Fibroblast of lung (primary cell): ENCODE data around the gene GRK5. TPM values are rescaled to one million over a fixed set of nuclear protein-coding genes. Genes with fewer than 3 reads are reported as not detected.

Source experiments
- DNase-seq, 2 donors: peaks; one replicate each; pipeline versions ENCODE4 v3.0.0 to v3.0.0-alpha.2; 2010; ENCODE audit warnings: low read depth in 2 of 2
- H2AFZ ChIP-seq: 2 replicates; pipeline ENCODE4 v1.5.1; 2012; ENCODE audit warnings: low read length, control low read depth, inconsistent platforms
- H3K27ac ChIP-seq: 2 replicates; pipeline ENCODE4 v1.5.1; 2011; ENCODE audit warnings: low read length, control low read depth; ENCODE audit not compliant: insufficient read depth
- H3K27me3 ChIP-seq: 2 replicates; pipeline ENCODE4 v1.5.1; 2011; ENCODE audit warnings: mild to moderate bottlenecking, low read length; ENCODE audit not compliant: control insufficient read depth, insufficient read depth
- H3K36me3 ChIP-seq: 2 replicates; pipeline ENCODE4 v1.5.1; 2011; ENCODE audit warnings: low read length; ENCODE audit not compliant: control insufficient read depth, insufficient read depth
- H3K4me1 ChIP-seq: 2 replicates; pipeline ENCODE4 v1.5.1; 2011; ENCODE audit warnings: low read length; ENCODE audit not compliant: control insufficient read depth, insufficient read depth; ENCODE audit errors: extremely low read depth
- H3K4me2 ChIP-seq: 2 replicates; pipeline ENCODE4 v1.5.1; 2011; ENCODE audit warnings: low read length, control low read depth; ENCODE audit not compliant: insufficient read depth; ENCODE audit errors: extremely low read depth
- H3K4me3 ChIP-seq, 4 experiments: fragments of 200-600 bp in 1 of 4; sonication (generic) in 1 of 4; replicated peaks in 1 of 4; 2 replicates each; pipeline ENCODE4 v1.5.1; 2011 to 2016; ENCODE audit warnings: low read length in 4 of 4, low read depth in 3 of 4, mild to moderate bottlenecking in 3 of 4, control low read depth in 2 of 4, inconsistent platforms in 1 of 4, mixed read lengths in 1 of 4; ENCODE audit not compliant: insufficient read depth in 1 of 4; ENCODE audit errors: control extremely low read depth in 1 of 4
- H3K79me2 ChIP-seq: 2 replicates; pipeline ENCODE4 v1.5.1; 2012; ENCODE audit warnings: mild to moderate bottlenecking, low read length, inconsistent platforms; ENCODE audit not compliant: control insufficient read depth, insufficient read depth
- H3K9ac ChIP-seq: 2 replicates; pipeline ENCODE4 v1.5.1; 2011; ENCODE audit warnings: mild to moderate bottlenecking, low read length, control low read depth; ENCODE audit not compliant: insufficient read depth
- H3K9me3 ChIP-seq: 2 replicates; pipeline ENCODE4 v1.5.1; 2012; ENCODE audit warnings: low read depth, low read length; ENCODE audit not compliant: control insufficient read depth, insufficient read depth
- H4K20me1 ChIP-seq: 2 replicates; pipeline ENCODE4 v1.5.1; 2011; ENCODE audit warnings: low read length; ENCODE audit not compliant: control insufficient read depth, insufficient read depth; ENCODE audit errors: extremely low read depth
- CTCF ChIP-seq, 2 donors: IDR thresholded peaks in 1 of 2; conservative IDR thresholded peaks in 1 of 2; 1 replicate in 1 of 2; 2 replicates in 1 of 2; pipeline ENCODE4 v1.5.1; 2011 to 2012; ENCODE audit warnings: low read length in 2 of 2, control low read depth in 1 of 2, inconsistent platforms in 1 of 2, low read depth in 1 of 2, mild to moderate bottlenecking in 1 of 2
- EZH2 ChIP-seq: IDR thresholded peaks from 2 replicates; pipeline ENCODE4 v1.5.1; 2012; ENCODE audit warnings: low read length, control low read depth, mild to moderate bottlenecking; ENCODE audit errors: missing control alignments
- polyA plus RNA-seq, 2 donors: library from polyadenylated mRNA; depleted of rRNA in 1 of 2; stranded (reverse) in 1 of 2; unstranded in 1 of 2; fragments of >200 nt; gene quantifications; 2 replicates each; pipeline ENCODE4 v1.2.1, GENCODE V29; 2011 to 2012; ENCODE audit warnings: missing spikeins in 1 of 2
- total RNA-seq: library from RNA; depleted of rRNA; stranded (reverse); fragments of >200 nt; gene quantifications from 2 replicates; pipeline ENCODE4 v1.2.1, GENCODE V29; 2014

The GRK5 gene
- total and polyA plus RNA-seq, 2 donors (not counting 1 experiment from before 2014, with no cell fraction given) = 24.1 to 90.3 TPM

- peak in 1 of 2 donors; percentile 18 for DNase-seq
- Histone ChIP-seq H3K9me3 (no peaks in the 10 kb centered on the region), H3K4me3 (no peak overlapping the region), H3K9ac (no peak overlapping the region), H3K27me3 (no peaks in the 10 kb centered on the region), H4K20me1 (no peaks in the 10 kb centered on the region), H3K36me3 (no peaks in the 10 kb centered on the region), H3K4me1 (peaks cover 30% of the 10 kb centered on the region), H2AFZ (no peak overlapping the region), H3K4me2 (no peak overlapping the region), H3K79me2 (peaks cover 66% of the 10 kb centered on the region), H3K27ac (no peak overlapping the region)
- TF ChIP-seq EZH2 (no peak), CTCF (conservative IDR thresholded peaks at IDR 0.05 in 1 of 2, IDR thresholded peaks at IDR 0.05 in 1 of 2; ENCODE audit: low read depth in 1 of 2, low read length in 2 of 2) (no peak)
These were observed 113.6 kb downstream of the GRK5 start for GRCh38 chr10:119320981-119321380.

- Histone ChIP-seq H3K36me3 (peaks cover 3% of the 10 kb centered on the region), H3K79me2 (peaks cover 54% of the 10 kb centered on the region), H3K4me3 (no peak overlapping the region), H3K27ac (no peak overlapping the region), H2AFZ (no peak overlapping the region), H3K9me3 (no peaks in the 10 kb centered on the region), H3K4me2 (no peak overlapping the region), H4K20me1 (no peaks in the 10 kb centered on the region), H3K27me3 (no peaks in the 10 kb centered on the region), H3K4me1 (peaks cover 9% of the 10 kb centered on the region), H3K9ac (no peak overlapping the region)
- DNase-seq = peak in 1 of 2 donors; percentile 31
- no peak for TF ChIP-seq CTCF (conservative IDR thresholded peaks at IDR 0.05 in 1 of 2, IDR thresholded peaks at IDR 0.05 in 1 of 2; ENCODE audit: low read depth in 1 of 2, low read length in 2 of 2)
- TF ChIP-seq EZH2 = no peak
These were observed 116.0 kb downstream of the GRK5 start for GRCh38 chr10:119323085-119324016.

GRCh38 chr10:119325131-119325530 lies 117.8 kb downstream of the GRK5 start:
- Histone ChIP-seq H3K4me2 (no peak overlapping the region), H3K36me3 (peaks cover 3% of the 10 kb centered on the region), H3K9me3 (no peaks in the 10 kb centered on the region), H3K27ac (no peak overlapping the region), H3K4me3 (no peak overlapping the region), H3K79me2 (peaks cover 40% of the 10 kb centered on the region), H2AFZ (no peak overlapping the region), H3K4me1 (peaks cover 9% of the 10 kb centered on the region), H3K27me3 (no peaks in the 10 kb centered on the region), H4K20me1 (no peaks in the 10 kb centered on the region), H3K9ac (no peak overlapping the region)
- no peak for DNase-seq
- TF ChIP-seq EZH2 (no peak), CTCF (conservative IDR thresholded peaks at IDR 0.05 in 1 of 2, IDR thresholded peaks at IDR 0.05 in 1 of 2; ENCODE audit: low read depth in 1 of 2, low read length in 2 of 2) (no peak)
